ENCODE data around the gene FERMT2.

Gene FERMT2

GRCh38 chr14:52879958-52880357 lies 70.9 kb downstream of the FERMT2 start:
- Histone ChIP-seq H4K20me1 (ENCODE audit: insufficient read depth) (no peaks in the 10 kb centered on the region), H3K27me3 (ENCODE audit: insufficient read depth, low read depth) (no peaks in the 10 kb centered on the region), H3K27ac (no peak overlapping the region), H3K4me3 (IDR thresholded peaks at IDR 0.05; ENCODE audit: insufficient read depth, low read depth, low read length) (no peak overlapping the region), H3K9ac (no peak overlapping the region), H3K79me2 (ENCODE audit: insufficient read depth, low read depth) (no peaks in the 10 kb centered on the region), H3K36me3 (ENCODE audit: insufficient read depth) (no peaks in the 10 kb centered on the region), H3K4me2 (no peak overlapping the region), H3K4me1 (ENCODE audit: low read depth, poor library complexity, severe bottlenecking) (no peaks in the 10 kb centered on the region), H2AFZ (ENCODE audit: low read depth) (no peak overlapping the region)
- TF ChIP-seq CTCF (conservative IDR thresholded peaks at IDR 0.05; ENCODE audit: low read depth, low read length), result no peak

- H3K79me2 ChIP-seq (ENCODE audit: insufficient read depth, low read depth), result no peaks in the 10 kb centered on the region
- H3K4me3 ChIP-seq (IDR thresholded peaks at IDR 0.05; ENCODE audit: insufficient read depth, low read depth, low read length), result no peak overlapping the region
- no peak overlapping the region for H3K9ac ChIP-seq
- no peaks in the 10 kb centered on the region for H3K27me3 ChIP-seq (ENCODE audit: insufficient read depth, low read depth)
- no peak overlapping the region for H3K4me2 ChIP-seq
- no peak overlapping the region for H2AFZ ChIP-seq (ENCODE audit: low read depth)
- H3K4me1 ChIP-seq (ENCODE audit: low read depth, poor library complexity, severe bottlenecking), result no peaks in the 10 kb centered on the region
- no peak for TF ChIP-seq CTCF (conservative IDR thresholded peaks at IDR 0.05; ENCODE audit: low read depth, low read length)
- H3K27ac ChIP-seq, result no peak overlapping the region
- no peaks in the 10 kb centered on the region for H4K20me1 ChIP-seq (ENCODE audit: insufficient read depth)
- H3K36me3 ChIP-seq (ENCODE audit: insufficient read depth), result no peaks in the 10 kb centered on the region
These were observed 71.9 kb downstream of the FERMT2 start for GRCh38 chr14:52878946-52879345.

GRCh38 chr14:52878469-52878868 lies 72.4 kb downstream of the FERMT2 start:
- H3K4me2 ChIP-seq, result no peak overlapping the region
- H2AFZ ChIP-seq (ENCODE audit: low read depth), result no peak overlapping the region
- no peaks in the 10 kb centered on the region for H3K79me2 ChIP-seq (ENCODE audit: insufficient read depth, low read depth)
- no peaks in the 10 kb centered on the region for H3K36me3 ChIP-seq (ENCODE audit: insufficient read depth)
- TF ChIP-seq CTCF (conservative IDR thresholded peaks at IDR 0.05; ENCODE audit: low read depth, low read length), result no peak
- no peaks in the 10 kb centered on the region for H4K20me1 ChIP-seq (ENCODE audit: insufficient read depth)
- H3K9ac ChIP-seq, result no peak overlapping the region
- no peaks in the 10 kb centered on the region for H3K27me3 ChIP-seq (ENCODE audit: insufficient read depth, low read depth)
- H3K4me1 ChIP-seq (ENCODE audit: low read depth, poor library complexity, severe bottlenecking), result no peaks in the 10 kb centered on the region
- no peak overlapping the region for H3K4me3 ChIP-seq (IDR thresholded peaks at IDR 0.05; ENCODE audit: insufficient read depth, low read depth, low read length)
- no peak overlapping the region for H3K27ac ChIP-seq

GRCh38 chr14:52877628-52878027 lies 73.2 kb downstream of the FERMT2 start:
- H3K4me1 ChIP-seq (ENCODE audit: low read depth, poor library complexity, severe bottlenecking), result no peaks in the 10 kb centered on the region

More at GRCh38 chr14:52877628-52878027, 73.2 kb downstream of the FERMT2 start:
- Histone ChIP-seq H3K36me3 (ENCODE audit: insufficient read depth) (no peaks in the 10 kb centered on the region), H3K4me3 (IDR thresholded peaks at IDR 0.05; ENCODE audit: insufficient read depth, low read depth, low read length) (no peak overlapping the region), H3K4me2 (no peak overlapping the region), H3K9ac (no peak overlapping the region), H3K27ac (no peak overlapping the region), H3K27me3 (ENCODE audit: insufficient read depth, low read depth) (no peaks in the 10 kb centered on the region), H4K20me1 (ENCODE audit: insufficient read depth) (no peaks in the 10 kb centered on the region), H3K79me2 (ENCODE audit: insufficient read depth, low read depth) (no peaks in the 10 kb centered on the region), H2AFZ (ENCODE audit: low read depth) (no peak overlapping the region)
- no peak for TF ChIP-seq CTCF (conservative IDR thresholded peaks at IDR 0.05; ENCODE audit: low read depth, low read length)

Data from KMS-11 (cell line).